ENCODE measurements around the gene KCTD18. TPM values are rescaled to one million over a fixed set of nuclear protein-coding genes. Genes with fewer than 3 reads are reported as not detected.

Gene KCTD18
- total RNA-seq, 1 donor from 2014 or later, result 17.6 TPM

GRCh38 chr2:200472853-200473464, 36.9 kb downstream of the KCTD18 start:
- no peak for DNase-seq (ENCODE audit: low spot score)
- Mint-ChIP-seq H3K27ac (ENCODE audit: unreplicated experiment) (no peak overlapping the region), H3K27me3 (ENCODE audit: low read depth) (no peaks in the 10 kb centered on the region), H3K36me3 (ENCODE audit: low read depth) (peaks cover 44% of the 10 kb centered on the region), H3K4me3 (ENCODE audit: unreplicated experiment) (no peak overlapping the region), H3K9me3 (ENCODE audit: low read depth) (no peaks in the 10 kb centered on the region), H3K4me1 (ENCODE audit: low read depth) (no peaks in the 10 kb centered on the region)
- TF ChIP-seq, protein P1, sequence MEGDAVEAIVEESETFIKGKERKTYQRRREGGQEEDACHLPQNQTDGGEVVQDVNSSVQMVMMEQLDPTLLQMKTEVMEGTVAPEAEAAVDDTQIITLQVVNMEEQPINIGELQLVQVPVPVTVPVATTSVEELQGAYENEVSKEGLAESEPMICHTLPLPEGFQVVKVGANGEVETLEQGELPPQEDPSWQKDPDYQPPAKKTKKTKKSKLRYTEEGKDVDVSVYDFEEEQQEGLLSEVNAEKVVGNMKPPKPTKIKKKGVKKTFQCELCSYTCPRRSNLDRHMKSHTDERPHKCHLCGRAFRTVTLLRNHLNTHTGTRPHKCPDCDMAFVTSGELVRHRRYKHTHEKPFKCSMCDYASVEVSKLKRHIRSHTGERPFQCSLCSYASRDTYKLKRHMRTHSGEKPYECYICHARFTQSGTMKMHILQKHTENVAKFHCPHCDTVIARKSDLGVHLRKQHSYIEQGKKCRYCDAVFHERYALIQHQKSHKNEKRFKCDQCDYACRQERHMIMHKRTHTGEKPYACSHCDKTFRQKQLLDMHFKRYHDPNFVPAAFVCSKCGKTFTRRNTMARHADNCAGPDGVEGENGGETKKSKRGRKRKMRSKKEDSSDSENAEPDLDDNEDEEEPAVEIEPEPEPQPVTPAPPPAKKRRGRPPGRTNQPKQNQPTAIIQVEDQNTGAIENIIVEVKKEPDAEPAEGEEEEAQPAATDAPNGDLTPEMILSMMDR (IDR thresholded peaks at IDR 0.05), result no peak

GRCh38 chr2:200471928-200472645, 37.8 kb downstream of the KCTD18 start:
- H3K27ac Mint-ChIP-seq (ENCODE audit: unreplicated experiment), result no peak overlapping the region
- H3K4me1 Mint-ChIP-seq (ENCODE audit: low read depth), result peaks cover 4% of the 10 kb centered on the region
- DNase-seq (ENCODE audit: low spot score), result no peak
- no peaks in the 10 kb centered on the region for H3K9me3 Mint-ChIP-seq (ENCODE audit: low read depth)
- no peaks in the 10 kb centered on the region for H3K27me3 Mint-ChIP-seq (ENCODE audit: low read depth)
- TF ChIP-seq, protein P1 (IDR thresholded peaks at IDR 0.05), result no peak
- H3K4me3 Mint-ChIP-seq (ENCODE audit: unreplicated experiment), result no peak overlapping the region
- peaks cover 49% of the 10 kb centered on the region for H3K36me3 Mint-ChIP-seq (ENCODE audit: low read depth)

DNA sequence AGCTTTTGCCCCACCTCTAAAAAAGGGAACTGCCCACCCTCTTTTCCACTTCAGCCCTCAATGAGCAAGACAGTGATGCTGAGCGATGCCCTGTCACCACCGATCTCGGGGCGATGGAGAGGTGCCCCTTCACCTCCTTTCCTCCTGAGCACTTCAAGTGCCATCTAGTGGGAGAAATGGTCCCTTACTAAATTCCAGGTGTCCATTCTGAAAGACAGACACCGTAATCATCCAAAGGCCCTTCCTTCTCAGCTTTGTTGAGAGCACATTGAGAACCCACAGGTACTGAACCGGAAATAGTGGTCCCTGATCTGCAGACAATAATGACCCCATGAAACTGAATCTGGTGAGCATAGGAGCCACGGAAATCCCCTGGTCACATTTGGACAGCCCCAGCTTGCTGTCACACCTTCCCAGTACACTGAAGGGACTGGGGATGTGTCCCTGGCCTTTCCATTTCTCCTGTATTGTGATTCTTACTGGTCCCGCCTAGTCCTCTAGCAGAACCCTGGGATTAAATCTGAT, 38.5 kb downstream of the KCTD18 start:
- peak overlapping the region; percentile 83 for H3K27ac Mint-ChIP-seq (ENCODE audit: unreplicated experiment)
- no peak overlapping the region for H3K4me3 Mint-ChIP-seq (ENCODE audit: unreplicated experiment)
- H3K9me3 Mint-ChIP-seq (ENCODE audit: low read depth), result no peaks in the 10 kb centered on the region
- peaks cover 7% of the 10 kb centered on the region for H3K4me1 Mint-ChIP-seq (ENCODE audit: low read depth)
- TF ChIP-seq, protein P1 (IDR thresholded peaks at IDR 0.05), result peak; percentile 79
- no peaks in the 10 kb centered on the region for H3K27me3 Mint-ChIP-seq (ENCODE audit: low read depth)
- no peak for DNase-seq (ENCODE audit: low spot score)
- peaks cover 49% of the 10 kb centered on the region for H3K36me3 Mint-ChIP-seq (ENCODE audit: low read depth)

GRCh38 chr2:200470230-200470629, 39.6 kb downstream of the KCTD18 start:
- Mint-ChIP-seq H3K9me3 (ENCODE audit: low read depth) (no peaks in the 10 kb centered on the region), H3K4me1 (ENCODE audit: low read depth) (peaks cover 7% of the 10 kb centered on the region), H3K27ac (ENCODE audit: unreplicated experiment) (no peak overlapping the region), H3K36me3 (ENCODE audit: low read depth) (peaks cover 48% of the 10 kb centered on the region), H3K27me3 (ENCODE audit: low read depth) (no peaks in the 10 kb centered on the region), H3K4me3 (ENCODE audit: unreplicated experiment) (no peak overlapping the region)
- DNase-seq (ENCODE audit: low spot score), result no peak
- TF ChIP-seq, protein P1 (IDR thresholded peaks at IDR 0.05), result no peak

GRCh38 chr2:200469708-200470211, 40.1 kb downstream of the KCTD18 start:
- H3K9me3 Mint-ChIP-seq (ENCODE audit: low read depth), result no peaks in the 10 kb centered on the region
- peaks cover 7% of the 10 kb centered on the region for H3K4me1 Mint-ChIP-seq (ENCODE audit: low read depth)
- no peaks in the 10 kb centered on the region for H3K27me3 Mint-ChIP-seq (ENCODE audit: low read depth)
- H3K4me3 Mint-ChIP-seq (ENCODE audit: unreplicated experiment), result no peak overlapping the region
- peaks cover 44% of the 10 kb centered on the region for H3K36me3 Mint-ChIP-seq (ENCODE audit: low read depth)
- DNase-seq (ENCODE audit: low spot score), result no peak
- TF ChIP-seq, protein P1 (IDR thresholded peaks at IDR 0.05), result no peak
- H3K27ac Mint-ChIP-seq (ENCODE audit: unreplicated experiment), result peak overlapping the region; percentile 64
